GM12878 (cell line): Measurements from ENCODE around the gene C2orf68. TPM values are rescaled to one million over a fixed set of nuclear protein-coding genes. Genes with fewer than 3 reads are reported as not detected.

ENCODE experiments used
- DPF2 ChIP-seq: fragments of 450-650 bp; IDR thresholded peaks from 2 replicates; pipeline ENCODE4 v1.6.1; 2017; ENCODE audit warnings: mild to moderate bottlenecking
- ETV6 ChIP-seq, 2 experiments: fragments of 450-650 bp in 1 of 2; IDR thresholded peaks in 1 of 2; conservative IDR thresholded peaks in 1 of 2; 2 replicates each; pipeline ENCODE4 v1.6.1; 2014; ENCODE audit warnings: antibody characterized with exemption in 1 of 2, borderline replicate concordance in 1 of 2, low read depth in 1 of 2, mild to moderate bottlenecking in 1 of 2, moderate library complexity in 1 of 2
- NFXL1 ChIP-seq: fragments of 450-650 bp; IDR thresholded peaks from 2 replicates; pipeline ENCODE4 v1.6.1; 2017; ENCODE audit warnings: antibody characterized with exemption, mild to moderate bottlenecking, borderline replicate concordance
- polyA plus RNA-seq, 11 experiments: library from polyadenylated mRNA; depleted of rRNA in 4 of 11; unstranded in 6 of 11; stranded (reverse) in 5 of 11; fragments of >200 nt; fragmentation: Nextera tagmentation in 4 of 11; fragmentation: Illumina TruSeq in 1 of 11; extraction: Ambion mirVana in 4 of 11; extraction: Trizol in 1 of 11; gene quantifications; 1 replicate in 1 of 11; 2 replicates in 10 of 11; pipeline versions ENCODE4 v1.2.1 to v1.2.3, GENCODE V29; 2011 to 2016; ENCODE audit warnings: inconsistent platforms in 2 of 11, missing spikeins in 2 of 11, low read depth in 1 of 11
- small RNA-seq: library from RNA; depleted of rRNA; stranded (forward); fragments of <200 nt; gene quantifications from one replicate; pipeline ENCODE3, GENCODE V24; 2014
- total RNA-seq, 4 experiments: library from RNA; depleted of rRNA in 3 of 4; stranded (reverse); fragments of >200 nt in 3 of 4; fragmentation: Illumina TruSeq in 1 of 4; extraction: Trizol in 1 of 4; gene quantifications; 2 replicates each; pipeline versions ENCODE4 v1.2.1 to v1.2.3, GENCODE V29; 2013 to 2021
- TF ChIP-seq, protein P1 (sequence below): fragments of 450-650 bp; IDR thresholded peaks from 2 replicates; pipeline ENCODE4 v1.6.1; 2016; ENCODE audit warnings: mild to moderate bottlenecking, moderate library complexity, borderline replicate concordance

The C2orf68 gene
- total and polyA plus RNA-seq, 10 of the 15 experiments (the other 5 are each of a cell fraction or from before 2014, with no cell fraction given): 12.7 to 56.1 (median 28.4) TPM

DNA sequence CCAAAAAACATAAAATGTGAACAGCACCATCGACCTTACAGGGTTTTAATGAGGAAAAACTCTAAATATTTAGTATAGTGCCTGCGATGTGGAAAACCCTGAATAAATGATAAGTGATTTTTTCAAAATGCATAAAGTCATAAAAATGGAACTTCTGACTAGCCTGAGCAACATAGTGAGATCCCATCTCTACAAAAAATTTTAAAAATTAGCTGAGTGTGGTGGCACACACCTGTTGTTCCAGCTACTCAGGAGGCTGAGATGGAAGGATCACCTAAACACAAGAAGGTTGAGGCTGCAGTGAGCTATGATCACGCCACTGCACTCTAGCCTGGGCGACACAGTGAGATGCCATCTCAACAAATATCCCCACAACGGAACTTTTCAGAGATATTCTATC is 54.7 kb downstream of the C2orf68 start (continued):
- TF ChIP-seq, protein P1, sequence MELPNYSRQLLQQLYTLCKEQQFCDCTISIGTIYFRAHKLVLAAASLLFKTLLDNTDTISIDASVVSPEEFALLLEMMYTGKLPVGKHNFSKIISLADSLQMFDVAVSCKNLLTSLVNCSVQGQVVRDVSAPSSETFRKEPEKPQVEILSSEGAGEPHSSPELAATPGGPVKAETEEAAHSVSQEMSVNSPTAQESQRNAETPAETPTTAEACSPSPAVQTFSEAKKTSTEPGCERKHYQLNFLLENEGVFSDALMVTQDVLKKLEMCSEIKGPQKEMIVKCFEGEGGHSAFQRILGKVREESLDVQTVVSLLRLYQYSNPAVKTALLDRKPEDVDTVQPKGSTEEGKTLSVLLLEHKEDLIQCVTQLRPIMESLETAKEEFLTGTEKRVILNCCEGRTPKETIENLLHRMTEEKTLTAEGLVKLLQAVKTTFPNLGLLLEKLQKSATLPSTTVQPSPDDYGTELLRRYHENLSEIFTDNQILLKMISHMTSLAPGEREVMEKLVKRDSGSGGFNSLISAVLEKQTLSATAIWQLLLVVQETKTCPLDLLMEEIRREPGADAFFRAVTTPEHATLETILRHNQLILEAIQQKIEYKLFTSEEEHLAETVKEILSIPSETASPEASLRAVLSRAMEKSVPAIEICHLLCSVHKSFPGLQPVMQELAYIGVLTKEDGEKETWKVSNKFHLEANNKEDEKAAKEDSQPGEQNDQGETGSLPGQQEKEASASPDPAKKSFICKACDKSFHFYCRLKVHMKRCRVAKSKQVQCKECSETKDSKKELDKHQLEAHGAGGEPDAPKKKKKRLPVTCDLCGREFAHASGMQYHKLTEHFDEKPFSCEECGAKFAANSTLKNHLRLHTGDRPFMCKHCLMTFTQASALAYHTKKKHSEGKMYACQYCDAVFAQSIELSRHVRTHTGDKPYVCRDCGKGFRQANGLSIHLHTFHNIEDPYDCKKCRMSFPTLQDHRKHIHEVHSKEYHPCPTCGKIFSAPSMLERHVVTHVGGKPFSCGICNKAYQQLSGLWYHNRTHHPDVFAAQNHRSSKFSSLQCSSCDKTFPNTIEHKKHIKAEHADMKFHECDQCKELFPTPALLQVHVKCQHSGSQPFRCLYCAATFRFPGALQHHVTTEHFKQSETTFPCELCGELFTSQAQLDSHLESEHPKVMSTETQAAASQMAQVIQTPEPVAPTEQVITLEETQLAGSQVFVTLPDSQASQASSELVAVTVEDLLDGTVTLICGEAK: no peak
- TF ChIP-seq NFXL1: no peak
- TF ChIP-seq DPF2: no peak
- no peak for TF ChIP-seq ETV6 (conservative IDR thresholded peaks at IDR 0.05 in 1 of 2, IDR thresholded peaks at IDR 0.05 in 1 of 2; ENCODE audit: borderline replicate concordance in 1 of 2, low read depth in 1 of 2)

Small RNAs within 50 kb of the gene (small RNA-seq; reads per million reads assigned to genes)
- gene RN7SL126P: not detected

Other genes starting within 250 kb of the C2orf68 start
Only the 7 nearest of the 12 such genes appear.
- gene GGCX, start 50.6 kb downstream of the C2orf68 start, total RNA-seq (2014; rRNA removed): 22.2 and 23.6 TPM in 2 replicates
- gene GGCX, start 50.6 kb downstream of the C2orf68 start, total RNA-seq (2014; rRNA removed; fragmentation: Illumina TruSeq; extraction: Trizol): 18.5 and 20.8 TPM in 2 replicates
- gene GGCX, start 50.6 kb downstream of the C2orf68 start, total RNA-seq (2021): 22.9 and 24.6 TPM in 2 replicates
- gene GGCX, start 50.6 kb downstream of the C2orf68 start, polyA plus RNA-seq (2011; rRNA removed): 20.5 and 26.1 TPM in 2 replicates
- 18.1 and 22.5 TPM in 2 replicates for gene GGCX, start 50.6 kb downstream of the C2orf68 start, polyA plus RNA-seq (2014; fragmentation: Illumina TruSeq; extraction: Trizol)
- 10 to 100 TPM; 46.6 to 52.7 TPM for gene GGCX, start 50.6 kb downstream of the C2orf68 start, polyA plus RNA-seq (2014; fragmentation: Nextera tagmentation; extraction: Ambion mirVana)
- gene GGCX, start 50.6 kb downstream of the C2orf68 start, polyA plus RNA-seq (2014; rRNA removed): 27.0 and 37.6 TPM in 2 replicates
- gene GGCX, start 50.6 kb downstream of the C2orf68 start, polyA plus RNA-seq (2016; fragmentation: Nextera tagmentation; extraction: Ambion mirVana): 10 to 100 TPM; 25.4 to 30.3 TPM
- gene VAMP8, start 34.5 kb downstream of the C2orf68 start, total RNA-seq (2014; rRNA removed): 148 and 159 TPM in 2 replicates
- gene VAMP8, start 34.5 kb downstream of the C2orf68 start, total RNA-seq (2014; rRNA removed; fragmentation: Illumina TruSeq; extraction: Trizol): 89.5 and 93.6 TPM in 2 replicates
- gene VAMP8, start 34.5 kb downstream of the C2orf68 start, total RNA-seq (2021): 135 and 141 TPM in 2 replicates
- gene VAMP8, start 34.5 kb downstream of the C2orf68 start, polyA plus RNA-seq (2011; rRNA removed): 266 and 269 TPM in 2 replicates
- gene VAMP8, start 34.5 kb downstream of the C2orf68 start, polyA plus RNA-seq (2014; fragmentation: Illumina TruSeq; extraction: Trizol): 266 and 296 TPM in 2 replicates
- 100 to 1,000 TPM; 544 to 744 TPM for gene VAMP8, start 34.5 kb downstream of the C2orf68 start, polyA plus RNA-seq (2014; fragmentation: Nextera tagmentation; extraction: Ambion mirVana)
- gene VAMP8, start 34.5 kb downstream of the C2orf68 start, polyA plus RNA-seq (2014; rRNA removed): 184 and 193 TPM in 2 replicates
- gene VAMP8, start 34.5 kb downstream of the C2orf68 start, polyA plus RNA-seq (2016; fragmentation: Nextera tagmentation; extraction: Ambion mirVana): 100 to 1,000 TPM; 210 to 223 TPM
- gene VAMP5, start 27.6 kb downstream of the C2orf68 start, total RNA-seq (2014; rRNA removed): 17.7 and 19.3 TPM in 2 replicates
- 6.7 and 7.4 TPM in 2 replicates for gene VAMP5, start 27.6 kb downstream of the C2orf68 start, total RNA-seq (2014; rRNA removed; fragmentation: Illumina TruSeq; extraction: Trizol)
- gene VAMP5, start 27.6 kb downstream of the C2orf68 start, total RNA-seq (2021): 21.8 and 24.5 TPM in 2 replicates
- 1.4 and 3.8 TPM in 2 replicates for gene VAMP5, start 27.6 kb downstream of the C2orf68 start, polyA plus RNA-seq (2011; rRNA removed)
- 11.0 and 22.0 TPM in 2 replicates for gene VAMP5, start 27.6 kb downstream of the C2orf68 start, polyA plus RNA-seq (2014; fragmentation: Illumina TruSeq; extraction: Trizol)
- 10 to 100 TPM; 37.1 to 52.7 TPM for gene VAMP5, start 27.6 kb downstream of the C2orf68 start, polyA plus RNA-seq (2014; fragmentation: Nextera tagmentation; extraction: Ambion mirVana)
- gene VAMP5, start 27.6 kb downstream of the C2orf68 start, polyA plus RNA-seq (2014; rRNA removed): 31.3 and 38.3 TPM in 2 replicates
- gene VAMP5, start 27.6 kb downstream of the C2orf68 start, polyA plus RNA-seq (2016; fragmentation: Nextera tagmentation; extraction: Ambion mirVana): 10 to 100 TPM; 23.8 to 28.0 TPM
- gene RNF181, start 16.3 kb downstream of the C2orf68 start, total RNA-seq (2014; rRNA removed): 191 and 198 TPM in 2 replicates
- 141 TPM in 2 replicates for gene RNF181, start 16.3 kb downstream of the C2orf68 start, total RNA-seq (2014; rRNA removed; fragmentation: Illumina TruSeq; extraction: Trizol)
- gene RNF181, start 16.3 kb downstream of the C2orf68 start, total RNA-seq (2021): 89.7 and 101 TPM in 2 replicates
- gene RNF181, start 16.3 kb downstream of the C2orf68 start, polyA plus RNA-seq (2011; rRNA removed): 264 and 409 TPM in 2 replicates
- gene RNF181, start 16.3 kb downstream of the C2orf68 start, polyA plus RNA-seq (2014; fragmentation: Illumina TruSeq; extraction: Trizol): 145 and 196 TPM in 2 replicates
- 100 to 1,000 TPM; 354 to 368 TPM for gene RNF181, start 16.3 kb downstream of the C2orf68 start, polyA plus RNA-seq (2014; fragmentation: Nextera tagmentation; extraction: Ambion mirVana)
- 219 and 235 TPM in 2 replicates for gene RNF181, start 16.3 kb downstream of the C2orf68 start, polyA plus RNA-seq (2014; rRNA removed)
- 100 to 1,000 TPM; 207 to 235 TPM for gene RNF181, start 16.3 kb downstream of the C2orf68 start, polyA plus RNA-seq (2016; fragmentation: Nextera tagmentation; extraction: Ambion mirVana)
- gene TMEM150A, start 9.4 kb downstream of the C2orf68 start, total RNA-seq (2014; rRNA removed): 2.7 and 3.3 TPM in 2 replicates
- 1.3 and 1.7 TPM in 2 replicates for gene TMEM150A, start 9.4 kb downstream of the C2orf68 start, total RNA-seq (2014; rRNA removed; fragmentation: Illumina TruSeq; extraction: Trizol)
- 2.5 and 3.8 TPM in 2 replicates for gene TMEM150A, start 9.4 kb downstream of the C2orf68 start, total RNA-seq (2021)
- gene TMEM150A, start 9.4 kb downstream of the C2orf68 start, polyA plus RNA-seq (2011; rRNA removed): 0.68 and 1.6 TPM in 2 replicates
- 0.68 and 2.5 TPM in 2 replicates for gene TMEM150A, start 9.4 kb downstream of the C2orf68 start, polyA plus RNA-seq (2014; fragmentation: Illumina TruSeq; extraction: Trizol)
- 1 to 10 TPM in 1 of 2 experiments, under 1 TPM in 1; 0.45 to 1.5 TPM for gene TMEM150A, start 9.4 kb downstream of the C2orf68 start, polyA plus RNA-seq (2014; fragmentation: Nextera tagmentation; extraction: Ambion mirVana)
- 4.1 and 4.7 TPM in 2 replicates for gene TMEM150A, start 9.4 kb downstream of the C2orf68 start, polyA plus RNA-seq (2014; rRNA removed)
- gene TMEM150A, start 9.4 kb downstream of the C2orf68 start, polyA plus RNA-seq (2016; fragmentation: Nextera tagmentation; extraction: Ambion mirVana): 1 to 10 TPM; 3.9 to 4.4 TPM
- 71.7 and 73.5 TPM in 2 replicates for gene USP39, start 4.1 kb upstream of the C2orf68 start, total RNA-seq (2014; rRNA removed)
- 55.2 and 55.8 TPM in 2 replicates for gene USP39, start 4.1 kb upstream of the C2orf68 start, total RNA-seq (2014; rRNA removed; fragmentation: Illumina TruSeq; extraction: Trizol)
- 55.1 and 56.3 TPM in 2 replicates for gene USP39, start 4.1 kb upstream of the C2orf68 start, total RNA-seq (2021)
- 55.7 and 70.9 TPM in 2 replicates for gene USP39, start 4.1 kb upstream of the C2orf68 start, polyA plus RNA-seq (2011; rRNA removed)
- gene USP39, start 4.1 kb upstream of the C2orf68 start, polyA plus RNA-seq (2014; fragmentation: Illumina TruSeq; extraction: Trizol): 72.8 and 80.3 TPM in 2 replicates
- gene USP39, start 4.1 kb upstream of the C2orf68 start, polyA plus RNA-seq (2014; fragmentation: Nextera tagmentation; extraction: Ambion mirVana): 10 to 100 TPM; 24.2 to 44.7 TPM
- gene USP39, start 4.1 kb upstream of the C2orf68 start, polyA plus RNA-seq (2014; rRNA removed): 53.3 and 61.8 TPM in 2 replicates
- gene USP39, start 4.1 kb upstream of the C2orf68 start, polyA plus RNA-seq (2016; fragmentation: Nextera tagmentation; extraction: Ambion mirVana): 10 to 100 TPM; 75.7 to 79.6 TPM
- not detected in 2 replicates for gene SFTPB, start 56.1 kb upstream of the C2orf68 start, total RNA-seq (2014; rRNA removed)
- not detected in 2 replicates for gene SFTPB, start 56.1 kb upstream of the C2orf68 start, total RNA-seq (2014; rRNA removed; fragmentation: Illumina TruSeq; extraction: Trizol)
- 4.9 and 5.3 TPM in 2 replicates for gene SFTPB, start 56.1 kb upstream of the C2orf68 start, total RNA-seq (2021)
- gene SFTPB, start 56.1 kb upstream of the C2orf68 start, polyA plus RNA-seq (2011; rRNA removed): not detected in 2 replicates
- gene SFTPB, start 56.1 kb upstream of the C2orf68 start, polyA plus RNA-seq (2014; fragmentation: Illumina TruSeq; extraction: Trizol): not detected in 2 replicates
- gene SFTPB, start 56.1 kb upstream of the C2orf68 start, polyA plus RNA-seq (2014; fragmentation: Nextera tagmentation; extraction: Ambion mirVana): under 1 TPM in 1 of 2 experiments, not detected in 1; 0.02 TPM
- gene SFTPB, start 56.1 kb upstream of the C2orf68 start, polyA plus RNA-seq (2014; rRNA removed): not detected in 2 replicates
- gene SFTPB, start 56.1 kb upstream of the C2orf68 start, polyA plus RNA-seq (2016; fragmentation: Nextera tagmentation; extraction: Ambion mirVana): not detected